ENCODE data around the gene PDE10A.

PDE10A gene

DNA sequence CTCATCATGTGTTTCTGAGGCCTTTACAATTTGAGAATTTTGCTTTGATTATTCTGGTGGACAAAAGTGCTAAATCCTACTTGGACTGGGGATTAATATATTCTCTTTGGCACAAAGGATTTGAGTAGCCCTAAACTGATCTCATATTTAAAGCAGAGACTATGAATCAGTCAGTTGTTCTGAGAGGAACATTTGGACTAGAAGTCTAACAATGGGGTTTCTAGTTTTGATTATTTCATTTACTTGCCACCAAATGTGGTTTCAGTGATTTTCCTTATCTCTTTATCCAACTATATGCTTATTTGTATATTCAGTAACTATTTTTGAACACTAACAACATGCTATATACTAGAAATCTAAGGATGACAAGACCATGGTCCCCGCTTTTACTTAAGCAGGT lies 81.4 kb downstream of the PDE10A start:
- no peak overlapping the region for H3K4me3 ChIP-seq (replicated peaks; ENCODE audit: insufficient read depth, low read length)
- TF ChIP-seq, protein P1, sequence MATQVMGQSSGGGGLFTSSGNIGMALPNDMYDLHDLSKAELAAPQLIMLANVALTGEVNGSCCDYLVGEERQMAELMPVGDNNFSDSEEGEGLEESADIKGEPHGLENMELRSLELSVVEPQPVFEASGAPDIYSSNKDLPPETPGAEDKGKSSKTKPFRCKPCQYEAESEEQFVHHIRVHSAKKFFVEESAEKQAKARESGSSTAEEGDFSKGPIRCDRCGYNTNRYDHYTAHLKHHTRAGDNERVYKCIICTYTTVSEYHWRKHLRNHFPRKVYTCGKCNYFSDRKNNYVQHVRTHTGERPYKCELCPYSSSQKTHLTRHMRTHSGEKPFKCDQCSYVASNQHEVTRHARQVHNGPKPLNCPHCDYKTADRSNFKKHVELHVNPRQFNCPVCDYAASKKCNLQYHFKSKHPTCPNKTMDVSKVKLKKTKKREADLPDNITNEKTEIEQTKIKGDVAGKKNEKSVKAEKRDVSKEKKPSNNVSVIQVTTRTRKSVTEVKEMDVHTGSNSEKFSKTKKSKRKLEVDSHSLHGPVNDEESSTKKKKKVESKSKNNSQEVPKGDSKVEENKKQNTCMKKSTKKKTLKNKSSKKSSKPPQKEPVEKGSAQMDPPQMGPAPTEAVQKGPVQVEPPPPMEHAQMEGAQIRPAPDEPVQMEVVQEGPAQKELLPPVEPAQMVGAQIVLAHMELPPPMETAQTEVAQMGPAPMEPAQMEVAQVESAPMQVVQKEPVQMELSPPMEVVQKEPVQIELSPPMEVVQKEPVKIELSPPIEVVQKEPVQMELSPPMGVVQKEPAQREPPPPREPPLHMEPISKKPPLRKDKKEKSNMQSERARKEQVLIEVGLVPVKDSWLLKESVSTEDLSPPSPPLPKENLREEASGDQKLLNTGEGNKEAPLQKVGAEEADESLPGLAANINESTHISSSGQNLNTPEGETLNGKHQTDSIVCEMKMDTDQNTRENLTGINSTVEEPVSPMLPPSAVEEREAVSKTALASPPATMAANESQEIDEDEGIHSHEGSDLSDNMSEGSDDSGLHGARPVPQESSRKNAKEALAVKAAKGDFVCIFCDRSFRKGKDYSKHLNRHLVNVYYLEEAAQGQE (IDR thresholded peaks at IDR 0.05; ENCODE audit: insufficient replicate concordance, low read depth), result no peak
- TF ChIP-seq SPI1 (IDR thresholded peaks at IDR 0.05; ENCODE audit: borderline replicate concordance, low read depth), result no peak
- no peak for TF ChIP-seq POLR2AphosphoS5 (IDR thresholded peaks at IDR 0.05; ENCODE audit: low read depth)
- TF ChIP-seq, protein P2, sequence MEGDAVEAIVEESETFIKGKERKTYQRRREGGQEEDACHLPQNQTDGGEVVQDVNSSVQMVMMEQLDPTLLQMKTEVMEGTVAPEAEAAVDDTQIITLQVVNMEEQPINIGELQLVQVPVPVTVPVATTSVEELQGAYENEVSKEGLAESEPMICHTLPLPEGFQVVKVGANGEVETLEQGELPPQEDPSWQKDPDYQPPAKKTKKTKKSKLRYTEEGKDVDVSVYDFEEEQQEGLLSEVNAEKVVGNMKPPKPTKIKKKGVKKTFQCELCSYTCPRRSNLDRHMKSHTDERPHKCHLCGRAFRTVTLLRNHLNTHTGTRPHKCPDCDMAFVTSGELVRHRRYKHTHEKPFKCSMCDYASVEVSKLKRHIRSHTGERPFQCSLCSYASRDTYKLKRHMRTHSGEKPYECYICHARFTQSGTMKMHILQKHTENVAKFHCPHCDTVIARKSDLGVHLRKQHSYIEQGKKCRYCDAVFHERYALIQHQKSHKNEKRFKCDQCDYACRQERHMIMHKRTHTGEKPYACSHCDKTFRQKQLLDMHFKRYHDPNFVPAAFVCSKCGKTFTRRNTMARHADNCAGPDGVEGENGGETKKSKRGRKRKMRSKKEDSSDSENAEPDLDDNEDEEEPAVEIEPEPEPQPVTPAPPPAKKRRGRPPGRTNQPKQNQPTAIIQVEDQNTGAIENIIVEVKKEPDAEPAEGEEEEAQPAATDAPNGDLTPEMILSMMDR (IDR thresholded peaks at IDR 0.05; ENCODE audit: insufficient read depth, low read length), result no peak
- TF ChIP-seq GABPA (IDR thresholded peaks at IDR 0.05; ENCODE audit: low read depth), result no peak
- H3K27me3 ChIP-seq (ENCODE audit: insufficient read depth, poor library complexity, severe bottlenecking), result no peaks in the 10 kb centered on the region
- no peak overlapping the region for H3K27ac ChIP-seq (replicated peaks)
- no peak for DNase-seq (ENCODE audit: low read depth in 1 of 2, low spot score in 1 of 2)

DNA sequence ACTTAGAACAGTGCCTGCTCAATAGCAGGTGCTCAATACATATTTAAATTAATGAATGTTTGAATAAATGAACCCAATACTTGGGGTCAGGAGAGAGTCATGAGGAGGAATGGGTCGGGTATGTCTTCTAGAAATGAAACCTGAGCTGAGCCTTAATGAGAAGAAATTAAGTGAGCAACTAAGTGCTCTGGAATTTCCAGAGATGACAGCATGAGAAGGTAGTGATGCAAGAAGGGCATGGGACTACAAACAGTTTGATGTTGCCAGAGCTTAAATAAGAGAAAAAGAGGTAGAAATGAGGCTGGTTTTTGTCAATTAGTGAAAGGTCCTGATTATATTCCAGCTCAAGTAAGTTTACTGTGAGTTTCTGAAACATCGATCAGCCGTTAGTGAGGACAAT lies 82.9 kb downstream of the PDE10A start:
- no peaks in the 10 kb centered on the region for H3K27me3 ChIP-seq (ENCODE audit: insufficient read depth, poor library complexity, severe bottlenecking)
- H3K4me3 ChIP-seq (replicated peaks; ENCODE audit: insufficient read depth, low read length), result no peak overlapping the region
- TF ChIP-seq, protein P1 (IDR thresholded peaks at IDR 0.05; ENCODE audit: insufficient replicate concordance, low read depth), result no peak
- TF ChIP-seq GABPA (IDR thresholded peaks at IDR 0.05; ENCODE audit: low read depth), result no peak
- TF ChIP-seq POLR2AphosphoS5 (IDR thresholded peaks at IDR 0.05; ENCODE audit: low read depth), result no peak
- TF ChIP-seq, protein P2 (IDR thresholded peaks at IDR 0.05; ENCODE audit: insufficient read depth, low read length), result no peak
- no peak for TF ChIP-seq SPI1 (IDR thresholded peaks at IDR 0.05; ENCODE audit: borderline replicate concordance, low read depth)
- no peak for DNase-seq (ENCODE audit: low read depth in 1 of 2, low spot score in 1 of 2)
- H3K27ac ChIP-seq (replicated peaks), result no peak overlapping the region

DNA sequence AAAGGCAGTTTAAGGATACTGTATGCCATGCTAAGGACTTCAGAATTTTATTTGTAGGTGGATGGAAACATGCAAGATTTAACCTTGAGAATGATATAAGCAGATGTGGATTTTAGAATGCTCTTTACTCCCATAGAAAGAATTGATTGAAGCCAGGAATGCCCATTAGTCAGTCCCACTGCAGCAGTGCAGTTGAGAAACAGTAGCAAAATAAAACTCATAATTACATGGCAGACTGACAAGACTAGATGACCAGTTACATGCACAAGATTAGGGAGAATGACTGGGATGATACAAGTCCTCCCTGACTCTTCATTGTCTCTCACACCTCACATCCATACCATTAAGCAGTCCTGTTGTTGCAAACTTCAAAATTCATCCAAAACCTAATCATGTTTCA lies 83.9 kb downstream of the PDE10A start:
- Histone ChIP-seq H3K27ac (replicated peaks) (no peak overlapping the region), H3K4me3 (replicated peaks; ENCODE audit: insufficient read depth, low read length) (no peak overlapping the region), H3K27me3 (ENCODE audit: insufficient read depth, poor library complexity, severe bottlenecking) (no peaks in the 10 kb centered on the region)
- TF ChIP-seq, protein P2 (IDR thresholded peaks at IDR 0.05; ENCODE audit: insufficient read depth, low read length), result no peak
- no peak for TF ChIP-seq SPI1 (IDR thresholded peaks at IDR 0.05; ENCODE audit: borderline replicate concordance, low read depth)
- TF ChIP-seq GABPA (IDR thresholded peaks at IDR 0.05; ENCODE audit: low read depth), result no peak
- TF ChIP-seq POLR2AphosphoS5 (IDR thresholded peaks at IDR 0.05; ENCODE audit: low read depth), result no peak
- TF ChIP-seq, protein P1 (IDR thresholded peaks at IDR 0.05; ENCODE audit: insufficient replicate concordance, low read depth), result no peak
- no peak for DNase-seq (ENCODE audit: low read depth in 1 of 2, low spot score in 1 of 2)

All from HL-60 (cell line).